ENCODE measurements around the gene FNIP2. TPM values are rescaled to one million over a fixed set of nuclear protein-coding genes. Genes with fewer than 3 reads are reported as not detected.

Gene FNIP2
- total and polyA plus RNA-seq, 9 of the 15 experiments (the other 6 are each of a cell fraction or from before 2014, with no cell fraction given), result 1.7 to 15.5 (median 8.3) TPM

GRCh38 chr4:158936238-158936637 is 167.4 kb downstream of the FNIP2 start:
- H3K79me2 ChIP-seq (ENCODE audit: control insufficient read depth, insufficient read depth, low read length), result no peaks in the 10 kb centered on the region
- no peaks in the 10 kb centered on the region for H3K9me1 ChIP-seq (ENCODE audit: control insufficient read depth, insufficient read depth, low read length)
- H3K9ac ChIP-seq (ENCODE audit: insufficient read depth in 1 of 2, low read depth in 2 of 2, low read length in 2 of 2), result no peak overlapping the region
- no peaks in the 10 kb centered on the region for H4K20me1 ChIP-seq (replicated peaks; ENCODE audit: control insufficient read depth, insufficient read depth, low read length)
- no peak overlapping the region for H3K4me3 ChIP-seq
- intact Hi-C loops (cut with micrococcal nuclease), result no loop called here
- ATAC-seq (no peak), FAIRE-seq (no peak), DNase-seq (ENCODE audit: extremely low read depth in 1 of 4, low spot score in 3 of 4) (no peak)
- ChIA-PET POLR2A (no interaction called here), CTCF (ENCODE audit: low intra/inter-chr PET ratio) (no interaction called here)
- H3K4me1 ChIP-seq (replicated peaks in 1 of 2; ENCODE audit: control insufficient read depth in 2 of 2, insufficient read depth in 2 of 2, low read length in 2 of 2), result no peaks in the 10 kb centered on the region
- no peaks in the 10 kb centered on the region for H3K9me3 ChIP-seq (replicated peaks; ENCODE audit: control insufficient read depth, insufficient read depth, low read depth, low read length)
- H3K36me3 ChIP-seq (ENCODE audit: control insufficient read depth, insufficient read depth, low read length), result no peaks in the 10 kb centered on the region
- peaks cover 0 to 5% of the 10 kb centered on the region in 2 experiments; a peak in 3 of 5 replicates for H3K27me3 ChIP-seq (ENCODE audit: control insufficient read depth in 2 of 2, insufficient read depth in 2 of 2, low read length in 2 of 2)
- H3K4me2 ChIP-seq (ENCODE audit: insufficient read depth, low read length), result no peak overlapping the region
- WGBS (ENCODE audit: insufficient coverage, low coverage, missing lambda C conversion rate), result 36% methylated on average over 6 of the region's 6 CpGs
- BruUV-seq (replicated peaks), result no TSS peak
- H2AFZ ChIP-seq (ENCODE audit: low read depth, low read length), result peak overlapping the region; percentile 49
- H3K27ac ChIP-seq (ENCODE audit: extremely low read depth, low read depth, low read length), result no peak overlapping the region
- TF ChIP-seq DDX20 (tag; IDR thresholded peaks at IDR 0.05; ENCODE audit: low read depth), result no peak
- no peak for TF ChIP-seq NELFE (IDR thresholded peaks at IDR 0.05; ENCODE audit: insufficient read depth, insufficient read length)
- no peak for TF ChIP-seq GABPB2 (CRISPR knock-in tag; conservative IDR thresholded peaks at IDR 0.05)
- no peak for TF ChIP-seq ZNF76 (CRISPR knock-in tag; IDR thresholded peaks at IDR 0.05; ENCODE audit: borderline replicate concordance)
- no peak for TF ChIP-seq ZNF785 (CRISPR knock-in tag; IDR thresholded peaks at IDR 0.05)
- TF ChIP-seq MIER1 (IDR thresholded peaks at IDR 0.05; ENCODE audit: low read depth), result no peak
- TF ChIP-seq FOXA3 (CRISPR knock-in tag; conservative IDR thresholded peaks at IDR 0.05 in 1 of 2, IDR thresholded peaks at IDR 0.05 in 1 of 2), result no peak
- in situ Hi-C loops (cut with MboI), result no loop called here

Data from K562 (cell line).